ENCODE measurements around the gene ERCC1. TPM values are rescaled to one million over a fixed set of nuclear protein-coding genes. Genes with fewer than 3 reads are reported as not detected.
A peak's percentile ranks its signal among the peaks of the same experiment; 100 is the strongest.
"Not testable (repeated sequence)": the region's sequence is repeated elsewhere in the genome, so short reads cannot be mapped to it uniquely, and the experiment has no call there.

ERCC1 gene
- total and polyA plus RNA-seq, 7 donors = 27.3 to 67.0 (median 41.8) TPM

GRCh38 chr19:45439569-45440258 lies 16.0 kb upstream of the ERCC1 start:
- H3K9me3 ChIP-seq = no peaks in the 10 kb centered on the region
- H3K4me1 ChIP-seq = peaks cover 0 to 31% (median 28%) of the 10 kb centered on the region in 4 donors
- TF ChIP-seq POLR2A (IDR thresholded peaks at IDR 0.05) (no peak), POLR2AphosphoS5 (IDR thresholded peaks at IDR 0.05) (peak; percentile 22 to 62 (median 42)), EP300 (IDR thresholded peaks at IDR 0.05) (peak in 2 of 4 donors; percentile 30 to 44), CTCF (IDR thresholded peaks at IDR 0.05) (peak; percentile 91 to 100 (median 94))
- no peaks in the 10 kb centered on the region for H3K27me3 ChIP-seq
- intact Hi-C loops (cut with DNase I) = loop anchor here (1.0 to 10.0 kb wide), 2 partner anchors 39 to 145 kb away; partner anchors contain the start of gene OPA3
- H3K36me3 ChIP-seq = no peaks in the 10 kb centered on the region
- peak; percentile 95 for DNase-seq
- H3K27ac ChIP-seq = peak overlapping the region; percentile 93 to 96 (median 94)
- 0 to 1% methylated on average over 78 of the region's 78 CpGs for WGBS, 2 donors
- peak overlapping the region; percentile 55 to 71 (median 66) for H3K4me3 ChIP-seq

- no peaks in the 10 kb centered on the region for H3K27me3 ChIP-seq
- WGBS, 2 donors = 27 to 32% methylated on average over 10 of the region's 10 CpGs
- no peaks in the 10 kb centered on the region for H3K9me3 ChIP-seq
- intact Hi-C loops (cut with DNase I) = loop anchor here (1.0 to 10.0 kb wide), 2 partner anchors 39 to 146 kb away; partner anchors contain the start of gene OPA3
- TF ChIP-seq POLR2AphosphoS5 (IDR thresholded peaks at IDR 0.05) = no peak
- TF ChIP-seq POLR2A (IDR thresholded peaks at IDR 0.05) = no peak
- no peak for TF ChIP-seq CTCF (IDR thresholded peaks at IDR 0.05)
- no peak for TF ChIP-seq EP300 (IDR thresholded peaks at IDR 0.05)
- H3K36me3 ChIP-seq = no peaks in the 10 kb centered on the region
- peak overlapping the region; percentile 93 to 96 (median 94) for H3K27ac ChIP-seq
- H3K4me1 ChIP-seq = peaks cover 0 to 26% (median 23%) of the 10 kb centered on the region in 4 donors
- peak overlapping the region; percentile 55 to 71 (median 66) for H3K4me3 ChIP-seq
- DNase-seq = no peak
Observed at GRCh38 chr19:45439190-45439568, 15.5 kb upstream of the ERCC1 start.

- DNase-seq = no peak
- H3K27ac ChIP-seq = no peak overlapping the region
- no peaks in the 10 kb centered on the region for H3K36me3 ChIP-seq
- peaks cover 0 to 13% (median 9%) of the 10 kb centered on the region in 4 donors for H3K4me1 ChIP-seq
- H3K9me3 ChIP-seq = no peaks in the 10 kb centered on the region
- no peaks in the 10 kb centered on the region for H3K27me3 ChIP-seq
- intact Hi-C loops (cut with DNase I) = loop anchor here (10.0 kb wide), 1 partner anchor 147 kb away; the partner anchor contains the start of gene OPA3
- no peak overlapping the region for H3K4me3 ChIP-seq
- no peak for TF ChIP-seq CTCF (IDR thresholded peaks at IDR 0.05)
- TF ChIP-seq EP300 (IDR thresholded peaks at IDR 0.05) = no peak
- no peak for TF ChIP-seq POLR2A (IDR thresholded peaks at IDR 0.05)
- no peak for TF ChIP-seq POLR2AphosphoS5 (IDR thresholded peaks at IDR 0.05)
- WGBS, 2 donors = 88 to 90% methylated on average over 3 of the region's 3 CpGs
Observed at GRCh38 chr19:45437328-45437727, 13.6 kb upstream of the ERCC1 start.

- not testable (repeated sequence) for H3K27ac ChIP-seq, DNase-seq, H3K27me3 ChIP-seq, H3K9me3 ChIP-seq, H3K36me3 ChIP-seq, H3K4me3 ChIP-seq
- intact Hi-C loops (cut with DNase I) = loop anchor here (10.0 kb wide), 1 partner anchor 152 kb away; the partner anchor contains the start of gene OPA3
- 83 to 92% methylated on average over 8 of the region's 8 CpGs for WGBS, 2 donors
- H3K4me1 ChIP-seq = peaks cover 0 to 17% (median 14%) of the 10 kb centered on the region in 4 donors
Observed at GRCh38 chr19:45432543-45432942, 8.8 kb upstream of the ERCC1 start.

- not testable (repeated sequence) for H3K4me3 ChIP-seq, DNase-seq, H3K9me3 ChIP-seq, H3K27ac ChIP-seq, H3K36me3 ChIP-seq, H3K27me3 ChIP-seq
- intact Hi-C loops (cut with DNase I) = loop anchor here (10.0 kb wide), 1 partner anchor 154 kb away; the partner anchor contains the start of gene OPA3
- WGBS, 2 donors = 54 to 57% methylated on average over 9 of the region's 9 CpGs
- H3K4me1 ChIP-seq = peaks cover 0 to 17% (median 14%) of the 10 kb centered on the region in 4 donors
Observed at GRCh38 chr19:45431008-45431407, 7.3 kb upstream of the ERCC1 start.

GRCh38 chr19:45429896-45430295 lies 6.2 kb upstream of the ERCC1 start:
- H3K27ac ChIP-seq = peak overlapping the region in 3 of 4 donors; percentile 83 to 89 (median 87)
- intact Hi-C loops (cut with DNase I) = loop anchor here (5.0 to 10.0 kb wide), 3 partner anchors 155 to 265 kb away; partner anchors contain the start of genes OPA3, QPCTL and SNRPD2

More at GRCh38 chr19:45429896-45430295, 6.2 kb upstream of the ERCC1 start:
- not testable (repeated sequence) for H3K9me3 ChIP-seq, H3K27me3 ChIP-seq, H3K36me3 ChIP-seq, H3K4me3 ChIP-seq, DNase-seq
- 43 to 79% methylated on average over 11 of the region's 11 CpGs for WGBS, 2 donors
- peaks cover 0 to 17% (median 14%) of the 10 kb centered on the region in 4 donors for H3K4me1 ChIP-seq
